Ishikawa (cell line): ENCODE measurements around the gene KCNH4.

ENCODE experiments used
- CEBPB ChIP-seq: IDR thresholded peaks from 2 replicates; pipeline ENCODE4 v1.6.1; 2012
- CREB1 ChIP-seq: IDR thresholded peaks from 2 replicates; pipeline ENCODE4 v1.6.1; 2012; ENCODE audit warnings: low read depth
- EGR1 ChIP-seq: IDR thresholded peaks from 2 replicates; pipeline ENCODE4 v1.6.1; 2012
- RAD21 ChIP-seq: IDR thresholded peaks from 2 replicates; pipeline ENCODE4 v1.6.1; 2012; ENCODE audit warnings: low read depth
- TCF12 ChIP-seq: IDR thresholded peaks from 2 replicates; pipeline ENCODE4 v1.6.1; 2012; ENCODE audit warnings: low read depth
- TEAD4 ChIP-seq: IDR thresholded peaks from 2 replicates; pipeline ENCODE4 v1.6.1; 2012
- YY1 ChIP-seq: IDR thresholded peaks from 2 replicates; pipeline ENCODE4 v1.6.1; 2012; ENCODE audit warnings: low read depth
- TF ChIP-seq, protein P1 (sequence below): IDR thresholded peaks from 2 replicates; pipeline ENCODE4 v1.6.1; 2012; ENCODE audit warnings: low read depth, mild to moderate bottlenecking
- TF ChIP-seq, protein P2 (sequence below): IDR thresholded peaks from 2 replicates; pipeline ENCODE4 v1.6.1; 2012

DNA sequence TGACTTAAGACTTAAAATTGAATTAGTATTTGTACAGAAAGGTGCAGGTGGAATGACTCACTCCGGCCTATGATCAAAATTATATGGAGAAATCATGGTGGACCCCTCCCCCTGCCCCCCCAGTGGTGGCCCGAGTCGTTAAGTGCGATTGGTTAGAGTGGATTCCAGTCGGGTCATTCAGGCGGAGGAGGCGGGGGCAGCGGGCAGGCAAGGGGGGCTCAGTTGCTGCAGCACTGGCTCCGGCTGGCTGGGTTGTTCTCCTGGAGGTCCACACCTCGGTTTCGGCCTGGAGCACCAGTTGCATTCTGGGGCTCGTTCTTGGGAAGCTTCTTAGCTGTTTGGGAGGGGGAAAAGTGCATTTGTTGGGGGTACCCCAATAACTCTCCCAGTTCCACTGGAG lies 55.4 kb downstream of the KCNH4 start:
- no peak for TF ChIP-seq CREB1
- TF ChIP-seq, protein P1, sequence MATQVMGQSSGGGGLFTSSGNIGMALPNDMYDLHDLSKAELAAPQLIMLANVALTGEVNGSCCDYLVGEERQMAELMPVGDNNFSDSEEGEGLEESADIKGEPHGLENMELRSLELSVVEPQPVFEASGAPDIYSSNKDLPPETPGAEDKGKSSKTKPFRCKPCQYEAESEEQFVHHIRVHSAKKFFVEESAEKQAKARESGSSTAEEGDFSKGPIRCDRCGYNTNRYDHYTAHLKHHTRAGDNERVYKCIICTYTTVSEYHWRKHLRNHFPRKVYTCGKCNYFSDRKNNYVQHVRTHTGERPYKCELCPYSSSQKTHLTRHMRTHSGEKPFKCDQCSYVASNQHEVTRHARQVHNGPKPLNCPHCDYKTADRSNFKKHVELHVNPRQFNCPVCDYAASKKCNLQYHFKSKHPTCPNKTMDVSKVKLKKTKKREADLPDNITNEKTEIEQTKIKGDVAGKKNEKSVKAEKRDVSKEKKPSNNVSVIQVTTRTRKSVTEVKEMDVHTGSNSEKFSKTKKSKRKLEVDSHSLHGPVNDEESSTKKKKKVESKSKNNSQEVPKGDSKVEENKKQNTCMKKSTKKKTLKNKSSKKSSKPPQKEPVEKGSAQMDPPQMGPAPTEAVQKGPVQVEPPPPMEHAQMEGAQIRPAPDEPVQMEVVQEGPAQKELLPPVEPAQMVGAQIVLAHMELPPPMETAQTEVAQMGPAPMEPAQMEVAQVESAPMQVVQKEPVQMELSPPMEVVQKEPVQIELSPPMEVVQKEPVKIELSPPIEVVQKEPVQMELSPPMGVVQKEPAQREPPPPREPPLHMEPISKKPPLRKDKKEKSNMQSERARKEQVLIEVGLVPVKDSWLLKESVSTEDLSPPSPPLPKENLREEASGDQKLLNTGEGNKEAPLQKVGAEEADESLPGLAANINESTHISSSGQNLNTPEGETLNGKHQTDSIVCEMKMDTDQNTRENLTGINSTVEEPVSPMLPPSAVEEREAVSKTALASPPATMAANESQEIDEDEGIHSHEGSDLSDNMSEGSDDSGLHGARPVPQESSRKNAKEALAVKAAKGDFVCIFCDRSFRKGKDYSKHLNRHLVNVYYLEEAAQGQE, result no peak
- TF ChIP-seq CEBPB, result no peak
- TF ChIP-seq, protein P2, sequence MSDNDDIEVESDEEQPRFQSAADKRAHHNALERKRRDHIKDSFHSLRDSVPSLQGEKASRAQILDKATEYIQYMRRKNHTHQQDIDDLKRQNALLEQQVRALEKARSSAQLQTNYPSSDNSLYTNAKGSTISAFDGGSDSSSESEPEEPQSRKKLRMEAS, result no peak
- no peak for TF ChIP-seq RAD21
- no peak for TF ChIP-seq YY1
- TF ChIP-seq EGR1, result no peak
- TF ChIP-seq TCF12, result no peak
- no peak for TF ChIP-seq TEAD4
